Calu3 (cell line): ENCODE results near the gene POLR3H. TPM values are rescaled to one million over a fixed set of nuclear protein-coding genes. Genes with fewer than 3 reads are reported as not detected.

Experiments used
- BruUV-seq: library from RNA; stranded (reverse); fragments of 400-500 nt; replicated peaks from 2 replicates; lab custom pipeline; 2021; lab: Mats Ljungman, UMichigan
- CTCF ChIA-PET: fragments of 300-600 bp; sonication (Branson Sonifier 250); formaldehyde crosslinking; loops from one replicate; lab custom pipeline; 2022; ENCODE audit warnings: antibody characterized with exemption; lab: Charles Lee
- DNase-seq: peaks from one replicate; pipeline ENCODE4 v3.0.0; 2022
- H3K27ac Mint-ChIP-seq: one replicate; pipeline ENCODE4 v1.8.0; 2022; ENCODE audit warnings: mixed read lengths; ENCODE audit not compliant: unreplicated experiment
- H3K27me3 Mint-ChIP-seq: one replicate; pipeline ENCODE4 v1.8.0; 2022; ENCODE audit warnings: mixed read lengths; ENCODE audit not compliant: unreplicated experiment
- H3K36me3 Mint-ChIP-seq: one replicate; pipeline ENCODE4 v1.8.0; 2022; ENCODE audit warnings: mild to moderate bottlenecking, moderate library complexity, mixed read lengths; ENCODE audit not compliant: insufficient read depth, unreplicated experiment
- H3K4me1 Mint-ChIP-seq: one replicate; pipeline ENCODE4 v1.8.0; 2022; ENCODE audit warnings: mild to moderate bottlenecking, low read depth, mixed read lengths; ENCODE audit not compliant: unreplicated experiment
- H3K4me3 Mint-ChIP-seq: one replicate; pipeline ENCODE4 v1.8.0; 2022; ENCODE audit warnings: mild to moderate bottlenecking, low read depth, moderate library complexity, mixed read lengths; ENCODE audit not compliant: unreplicated experiment
- H3K9me3 Mint-ChIP-seq: one replicate; pipeline ENCODE4 v1.8.0; 2022; ENCODE audit warnings: low read depth, mixed read lengths; ENCODE audit not compliant: unreplicated experiment
- CTCF ChIP-seq: fragments of 200-600 bp; IDR thresholded peaks from one replicate; pipeline ENCODE4 v1.8.0; 2022; ENCODE audit warnings: antibody characterized with exemption; ENCODE audit not compliant: unreplicated experiment
- intact Hi-C: fragments of 100-400 bp; cut with micrococcal nuclease; formaldehyde crosslinking; loops from one replicate; pipeline ENCODE4 v1.10.0; 2022; ENCODE audit not compliant: unreplicated experiment
- total RNA-seq: library from RNA; stranded (reverse); gene quantifications from 2 replicates; pipeline ENCODE4 v1.2.3, GENCODE V29; 2022

Gene POLR3H
- total RNA-seq, 1 experiment from 2014 or later: 49.7 TPM

- H3K27me3 Mint-ChIP-seq: no peaks in the 10 kb centered on the region
- TF ChIP-seq CTCF: no peak
- no peaks in the 10 kb centered on the region for H3K9me3 Mint-ChIP-seq
- CTCF ChIA-PET: no interaction called here
- peaks cover 15% of the 10 kb centered on the region for H3K4me1 Mint-ChIP-seq
- no peaks in the 10 kb centered on the region for H3K36me3 Mint-ChIP-seq
- intact Hi-C loops: no loop called here
- no TSS peak for BruUV-seq
- no peak overlapping the region for H3K27ac Mint-ChIP-seq
- no peak for DNase-seq
- H3K4me3 Mint-ChIP-seq: no peak overlapping the region
These were observed 64.4 kb downstream of the POLR3H start for GRCh38 chr22:41479671-41480396.

- CTCF ChIA-PET: interaction anchor here (0.9 kb wide), 1 partner anchor 11 kb away, joined by 3 read pairs; the partner anchor contains the start of genes ACO2 and PHF5A
- Mint-ChIP-seq H3K27me3 (no peaks in the 10 kb centered on the region), H3K9me3 (no peaks in the 10 kb centered on the region), H3K36me3 (peaks cover under 1% of the 10 kb centered on the region), H3K4me1 (peaks cover 17% of the 10 kb centered on the region), H3K4me3 (no peak overlapping the region), H3K27ac (no peak overlapping the region)
- BruUV-seq: no TSS peak
- no peak for DNase-seq
- TF ChIP-seq CTCF: no peak
- intact Hi-C loops: no loop called here
These were observed 65.3 kb downstream of the POLR3H start for GRCh38 chr22:41478891-41479521.

GRCh38 chr22:41478473-41478872, 65.8 kb downstream of the POLR3H start:
- Mint-ChIP-seq H3K27ac (no peak overlapping the region), H3K36me3 (peaks cover 6% of the 10 kb centered on the region), H3K4me1 (peaks cover 22% of the 10 kb centered on the region), H3K4me3 (no peak overlapping the region), H3K9me3 (no peaks in the 10 kb centered on the region), H3K27me3 (no peaks in the 10 kb centered on the region)
- CTCF ChIA-PET: interaction anchor here (0.9 kb wide), 1 partner anchor 10 kb away, joined by 3 read pairs; the partner anchor contains the start of genes ACO2 and PHF5A
- intact Hi-C loops: no loop called here
- TF ChIP-seq CTCF: no peak
- no peak for DNase-seq
- no TSS peak for BruUV-seq

Other genes with a start within 250 kb of the POLR3H start
- 53.3 and 53.5 TPM in 2 replicates for gene ZC3H7B, start 242.9 kb downstream of the POLR3H start, total RNA-seq
- gene TEF, start 162.5 kb downstream of the POLR3H start, total RNA-seq: 4.6 and 6.3 TPM in 2 replicates
- gene TOB2, start 97.7 kb downstream of the POLR3H start, total RNA-seq: 57.3 and 64.1 TPM in 2 replicates
- gene PHF5A, start 75.8 kb downstream of the POLR3H start, total RNA-seq: 53.3 and 68.5 TPM in 2 replicates
- gene ACO2, start 75.4 kb downstream of the POLR3H start, total RNA-seq: 94.0 and 94.5 TPM in 2 replicates
- not detected in 2 replicates for gene CSDC2, start 16.5 kb upstream of the POLR3H start, total RNA-seq
- gene PMM1, start 45.4 kb upstream of the POLR3H start, total RNA-seq: 18.0 and 20.6 TPM in 2 replicates
- gene DESI1, start 76.6 kb upstream of the POLR3H start, total RNA-seq: 63.7 and 64.5 TPM in 2 replicates
- 369 and 401 TPM in 2 replicates for gene XRCC6, start 76.8 kb upstream of the POLR3H start, total RNA-seq
- 205 and 213 TPM in 2 replicates for gene SNU13, start 144.4 kb upstream of the POLR3H start, total RNA-seq
- 0.68 and 0.83 TPM in 2 replicates for gene MEI1, start 155.0 kb upstream of the POLR3H start, total RNA-seq